GM12891 (cell line): Measurements from ENCODE around the gene DNAH12.
"Not testable (repeated sequence)": the region's sequence is repeated elsewhere in the genome, so short reads cannot be mapped to it uniquely, and the experiment has no call there.

Source experiments
- DNase-seq: peaks from one replicate; pipeline ENCODE4 v3.0.0; 2011; ENCODE audit warnings: low spot score; ENCODE audit not compliant: insufficient read length
- FAIRE-seq: peaks from 2 replicates; lab custom pipeline; 2011; peaks lifted over from hg19 to GRCh38; lab: Jason Lieb, UNC
- PAX5 ChIP-seq: IDR thresholded peaks from 2 replicates; pipeline ENCODE4 v1.6.1; 2011; ENCODE audit warnings: low read length, moderate library complexity, mild to moderate bottlenecking; ENCODE audit not compliant: insufficient read depth, severe bottlenecking
- POLR2A ChIP-seq: IDR thresholded peaks from 2 replicates; pipeline ENCODE4 v1.6.1; 2011; ENCODE audit warnings: low read depth, low read length, control low read depth
- POLR2AphosphoS5 ChIP-seq: IDR thresholded peaks from 2 replicates; pipeline ENCODE4 v1.6.1; 2011; ENCODE audit warnings: low read depth, low read length, control low read depth
- POU2F2 ChIP-seq: IDR thresholded peaks from 2 replicates; pipeline ENCODE4 v1.6.1; 2011; ENCODE audit warnings: low read depth, mild to moderate bottlenecking, control low read depth, low read length, moderate library complexity
- SPI1 ChIP-seq: IDR thresholded peaks from 2 replicates; pipeline ENCODE4 v1.6.1; 2011; ENCODE audit warnings: low read depth, low read length, control low read depth
- TAF1 ChIP-seq: IDR thresholded peaks from 2 replicates; pipeline ENCODE4 v1.6.1; 2011; ENCODE audit warnings: low read depth, low read length, control low read depth

DNAH12 gene

DNA sequence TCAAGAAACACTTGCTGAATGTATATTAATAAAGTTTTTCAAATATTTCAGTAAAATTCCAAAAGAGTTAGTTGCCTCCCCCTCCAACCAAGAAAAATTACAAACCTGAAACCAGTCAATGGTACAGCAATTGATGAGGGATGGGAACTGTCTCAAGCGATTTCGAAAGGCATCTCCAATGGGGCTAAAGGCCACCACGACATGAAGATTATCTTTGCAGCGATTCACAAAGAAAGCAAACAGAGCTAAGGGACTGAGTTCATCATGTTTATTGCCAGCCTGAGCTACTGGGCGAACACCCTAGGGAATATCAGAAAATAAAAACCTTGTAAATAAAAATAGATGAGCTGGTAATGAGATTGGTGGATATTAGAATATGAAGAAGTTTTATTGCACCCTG lies 152.4 kb downstream of the DNAH12 start:
- DNase-seq (no peak), FAIRE-seq (no peak)
- TF ChIP-seq SPI1, result no peak
- TF ChIP-seq POU2F2, result no peak
- TF ChIP-seq TAF1, result no peak
- no peak for TF ChIP-seq PAX5
- TF ChIP-seq POLR2AphosphoS5, result no peak
- TF ChIP-seq POLR2A, result no peak

DNA sequence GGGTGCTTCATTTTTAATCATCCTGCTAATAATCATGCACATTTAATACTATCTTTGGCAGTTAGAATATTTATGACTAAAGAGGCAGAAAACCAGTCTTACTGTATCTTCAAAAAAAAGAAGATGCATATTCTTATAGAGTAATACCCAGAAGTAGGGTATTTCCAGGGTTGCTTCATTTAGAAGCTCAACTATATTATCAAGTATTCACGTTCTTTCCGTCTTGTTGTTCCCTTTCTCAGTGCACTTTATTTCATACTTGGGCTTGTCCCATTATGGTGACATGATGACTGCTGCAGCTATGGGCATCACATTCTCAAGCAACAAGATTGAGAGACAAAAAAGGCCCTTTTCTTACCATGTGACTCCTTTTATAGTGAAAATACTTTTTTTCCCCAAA lies 154.9 kb downstream of the DNAH12 start:
- DNase-seq (no peak), FAIRE-seq (no peak)
- no peak for TF ChIP-seq POLR2AphosphoS5
- no peak for TF ChIP-seq POU2F2
- no peak for TF ChIP-seq PAX5
- TF ChIP-seq POLR2A, result no peak
- TF ChIP-seq TAF1, result no peak
- TF ChIP-seq SPI1, result no peak

- no peak for FAIRE-seq
- TF ChIP-seq POU2F2 (no peak), SPI1 (no peak), PAX5 (no peak)
- no peak for DNase-seq
Measured at GRCh38 chr3:57386307-57386706, 157.8 kb downstream of the DNAH12 start.

DNA sequence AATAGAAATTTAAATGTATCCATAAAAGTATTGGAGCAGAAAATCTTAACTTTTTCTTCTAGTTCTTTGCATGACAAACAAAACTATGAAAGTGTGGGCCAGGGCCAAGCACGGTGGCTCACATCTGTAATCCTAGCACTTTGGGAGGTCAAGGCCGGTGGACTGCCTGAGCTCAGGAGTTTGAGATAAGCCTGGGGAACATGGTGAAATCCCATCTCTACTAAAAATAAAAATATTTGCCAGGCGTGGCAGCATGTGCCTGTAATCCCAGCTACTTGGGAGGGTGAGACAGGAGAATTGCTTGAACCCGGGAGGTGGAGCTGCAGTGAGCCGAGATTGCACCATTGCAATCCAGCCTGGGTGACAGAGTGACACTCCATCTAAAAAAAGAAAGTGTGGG lies 158.6 kb downstream of the DNAH12 start:
- FAIRE-seq, result no peak
- no peak for TF ChIP-seq POU2F2
- TF ChIP-seq POLR2AphosphoS5, result no peak
- no peak for TF ChIP-seq PAX5
- TF ChIP-seq TAF1, result no peak
- no peak for TF ChIP-seq SPI1
- no peak for TF ChIP-seq POLR2A
- no peak for DNase-seq

DNA sequence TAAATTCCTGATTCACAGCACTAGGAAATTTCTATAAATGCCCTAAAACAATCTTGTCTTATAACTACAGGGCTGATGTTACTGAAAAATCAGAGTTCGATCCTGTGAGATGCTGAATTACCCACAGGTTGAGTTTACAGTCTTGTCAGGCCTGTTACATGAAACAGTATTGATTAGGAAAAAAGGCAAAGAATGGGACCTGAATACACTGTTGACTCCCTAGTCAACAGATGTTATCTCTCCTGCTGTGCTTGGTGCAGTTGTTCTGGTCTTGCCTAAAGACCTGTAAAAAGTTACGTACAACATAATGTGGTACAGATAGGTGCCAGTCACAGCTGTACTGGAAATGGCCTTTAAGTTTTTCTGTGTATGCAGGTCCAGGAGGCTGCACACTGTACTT lies 160.3 kb downstream of the DNAH12 start:
- no peak for TF ChIP-seq POLR2AphosphoS5
- TF ChIP-seq POLR2A, result no peak
- TF ChIP-seq POU2F2, result no peak
- DNase-seq (no peak), FAIRE-seq (no peak)

GRCh38 chr3:57383406-57383805 lies 160.7 kb downstream of the DNAH12 start:
- DNase-seq (no peak), FAIRE-seq (no peak)
- TF ChIP-seq POLR2AphosphoS5, result no peak
- TF ChIP-seq POLR2A, result no peak
- TF ChIP-seq TAF1, result no peak
- TF ChIP-seq SPI1, result no peak
- no peak for TF ChIP-seq PAX5
- TF ChIP-seq POU2F2, result no peak

DNA sequence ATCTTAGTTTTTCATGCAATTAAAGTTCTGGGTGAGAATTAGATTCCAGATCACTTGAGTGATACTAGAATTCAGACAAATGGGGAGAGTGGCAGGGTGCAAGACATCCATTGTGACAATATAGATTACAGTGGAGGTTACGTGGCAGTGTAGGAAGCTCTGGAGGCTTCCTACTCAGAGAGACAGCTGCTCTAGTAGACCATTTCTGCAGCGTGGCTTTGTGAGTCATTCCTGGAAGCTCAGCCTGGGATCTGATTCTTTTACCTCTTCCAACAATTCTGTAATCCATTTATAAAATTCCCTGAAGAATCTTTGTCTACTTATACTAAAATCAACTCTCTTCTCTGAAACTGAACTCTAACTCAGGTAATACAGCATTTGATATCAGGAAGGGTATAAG lies 161.2 kb downstream of the DNAH12 start:
- no peak for DNase-seq
- FAIRE-seq, result no peak
- TF ChIP-seq POU2F2 (no peak), SPI1 (no peak), POLR2A (no peak)

- FAIRE-seq, result no peak
- no peak for DNase-seq
- TF ChIP-seq POU2F2, result no peak
- TF ChIP-seq SPI1, result no peak
- no peak for TF ChIP-seq POLR2A
- TF ChIP-seq POLR2AphosphoS5, result no peak
- TF ChIP-seq TAF1, result no peak
- TF ChIP-seq PAX5, result no peak
Measured at GRCh38 chr3:57370341-57370740, 173.8 kb downstream of the DNAH12 start.

DNA sequence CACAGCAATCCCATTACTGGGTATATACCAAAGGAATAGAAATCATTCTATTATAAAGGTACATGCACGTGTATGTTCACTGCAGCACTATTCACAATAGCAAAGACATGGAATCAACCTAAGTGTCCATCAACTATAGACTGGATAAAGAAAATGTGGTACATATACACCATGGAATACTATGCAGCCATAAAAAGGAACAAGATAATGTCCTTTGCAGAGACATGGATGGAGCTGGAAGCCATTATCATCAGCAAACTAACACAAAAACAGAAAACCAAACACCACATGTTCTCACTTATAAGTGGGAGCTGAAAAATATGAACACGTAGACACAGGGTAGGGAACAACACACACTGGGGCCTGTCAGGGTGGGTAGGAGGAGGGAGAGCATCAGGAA lies 179.1 kb downstream of the DNAH12 start:
- DNase-seq, FAIRE-seq: not testable (repeated sequence)

DNA sequence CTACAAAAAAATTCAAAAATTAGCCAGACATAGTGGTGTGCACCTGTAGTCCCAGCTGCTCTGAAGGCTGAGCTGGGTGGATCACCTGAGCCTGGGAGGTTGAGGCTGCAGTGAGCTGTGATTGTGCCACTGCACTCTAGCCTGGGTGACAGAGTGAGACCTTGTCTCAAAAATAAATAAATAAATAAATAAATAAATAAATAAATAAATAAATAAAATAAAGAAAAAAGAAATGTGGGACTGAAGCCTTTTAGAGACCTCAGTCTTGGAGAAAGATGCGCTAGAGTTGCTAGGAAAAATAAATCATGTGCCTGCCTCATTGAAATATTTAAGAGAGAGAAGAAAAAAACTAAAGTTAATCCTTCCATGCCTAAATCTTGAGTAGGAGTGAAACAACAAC lies 187.9 kb downstream of the DNAH12 start:
- FAIRE-seq, DNase-seq: not testable (repeated sequence)

DNA sequence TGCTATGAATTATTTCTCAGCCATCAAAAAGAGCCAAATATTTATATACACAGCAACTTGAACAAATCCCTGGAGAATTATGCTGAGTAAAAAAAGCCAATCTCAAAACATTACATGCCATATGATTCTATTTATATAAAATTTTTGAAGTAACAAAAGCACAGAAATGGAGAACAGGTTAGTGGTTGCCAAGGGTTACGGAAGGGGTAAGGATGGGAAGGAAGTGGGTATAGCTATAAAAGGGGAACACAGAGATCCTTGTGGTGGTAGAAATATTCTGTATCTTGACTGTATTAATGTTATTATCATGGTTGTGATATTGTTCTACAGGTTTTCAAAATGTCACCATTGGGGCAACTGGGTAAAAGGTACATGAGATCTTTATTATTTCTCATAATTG lies 189.4 kb downstream of the DNAH12 start:
- DNase-seq (no peak), FAIRE-seq (no peak)
- TF ChIP-seq PAX5 (no peak), POU2F2 (no peak), POLR2AphosphoS5 (no peak), TAF1 (no peak), POLR2A (no peak), SPI1 (no peak)
